Stimulated activated memory B cell treated with anti-CD40 and anti-IgM and Interleukin-4, amounts not matched to agents 10 μg/mL and 1 μg/mL and 100 μg/mL, for 72 hours (primary cell): ENCODE measurements around the gene KIF2C.
A peak's percentile ranks its signal among the peaks of the same experiment; 100 is the strongest.
"Not testable (repeated sequence)": the region's sequence is repeated elsewhere in the genome, so short reads cannot be mapped to it uniquely, and the experiment has no call there.

Experiments
- ATAC-seq: fragments of 150-1000 bp; cut with Tn5 transposase; 2 replicates; pipeline ENCODE4 v1.10.0; 2021
- H3K27ac Mint-ChIP-seq: one replicate; pipeline ENCODE4 v1.8.0; 2022; ENCODE audit warnings: mild to moderate bottlenecking, mixed read lengths
- H3K27me3 Mint-ChIP-seq: one replicate; pipeline ENCODE4 v1.8.0; 2022; ENCODE audit warnings: mixed read lengths
- H3K36me3 Mint-ChIP-seq: one replicate; pipeline ENCODE4 v1.8.0; 2022; ENCODE audit warnings: mixed read lengths
- H3K4me1 Mint-ChIP-seq: one replicate; pipeline ENCODE4 v1.8.0; 2022; ENCODE audit warnings: mixed read lengths
- H3K4me3 Mint-ChIP-seq: one replicate; pipeline ENCODE4 v1.8.0; 2022; ENCODE audit warnings: mild to moderate bottlenecking, moderate library complexity, mixed read lengths
- H3K9me3 Mint-ChIP-seq: one replicate; pipeline ENCODE4 v1.8.0; 2022; ENCODE audit warnings: mixed read lengths

Gene KIF2C

DNA sequence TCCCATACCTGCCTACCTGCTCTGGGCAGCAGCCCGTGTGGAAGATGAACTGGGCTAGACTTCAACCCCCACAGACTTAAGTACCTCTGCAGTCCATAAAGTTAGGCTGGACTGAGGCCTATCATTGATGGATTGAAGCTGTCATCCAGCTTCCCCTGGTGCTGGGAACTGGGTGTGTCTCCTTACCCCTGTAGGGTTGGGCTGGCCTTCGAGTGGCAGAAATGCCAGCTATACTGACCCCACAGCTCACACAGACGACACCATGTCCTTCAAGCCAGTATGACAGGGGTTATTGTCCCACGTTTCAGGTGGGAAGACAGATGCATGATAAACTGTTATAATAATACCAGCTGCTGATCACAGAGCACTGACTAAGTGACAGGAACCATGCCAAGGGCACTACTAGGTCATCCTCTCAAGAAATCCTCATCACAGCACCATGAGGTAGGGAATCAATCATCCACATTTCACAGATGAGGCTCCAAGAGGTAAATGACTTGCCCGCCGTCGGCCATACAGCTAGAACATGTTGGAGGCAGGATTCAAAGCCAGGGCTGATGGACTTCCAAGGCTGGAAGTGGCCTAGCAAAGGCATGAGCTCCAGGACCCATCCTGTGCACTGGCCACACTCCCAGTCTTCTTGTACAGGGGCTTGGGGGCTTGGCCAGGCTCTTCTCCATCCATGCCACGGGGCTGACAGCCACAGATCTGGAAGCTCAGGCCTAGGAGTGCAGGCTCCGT lies 48.7 kb downstream of the KIF2C start, which contains the start of gene BEST4:
TSS of gene BEST4 (minus strand) at position 51 of the 741 bp plus-strand sequence. CDS start 465 bp downstream, outside the sequence.
- H3K4me3 Mint-ChIP-seq: no peak within 1 kb of the TSS
- H3K36me3 Mint-ChIP-seq: no peaks in the 10 kb centered on the region
- H3K27me3 Mint-ChIP-seq: no peaks in the 10 kb centered on the region
- peaks cover 32% of the 10 kb centered on the region for H3K4me1 Mint-ChIP-seq
- no peak for ATAC-seq
- H3K9me3 Mint-ChIP-seq: no peaks in the 10 kb centered on the region
- H3K27ac Mint-ChIP-seq: peak within 1 kb of the TSS; percentile 79

DNA sequence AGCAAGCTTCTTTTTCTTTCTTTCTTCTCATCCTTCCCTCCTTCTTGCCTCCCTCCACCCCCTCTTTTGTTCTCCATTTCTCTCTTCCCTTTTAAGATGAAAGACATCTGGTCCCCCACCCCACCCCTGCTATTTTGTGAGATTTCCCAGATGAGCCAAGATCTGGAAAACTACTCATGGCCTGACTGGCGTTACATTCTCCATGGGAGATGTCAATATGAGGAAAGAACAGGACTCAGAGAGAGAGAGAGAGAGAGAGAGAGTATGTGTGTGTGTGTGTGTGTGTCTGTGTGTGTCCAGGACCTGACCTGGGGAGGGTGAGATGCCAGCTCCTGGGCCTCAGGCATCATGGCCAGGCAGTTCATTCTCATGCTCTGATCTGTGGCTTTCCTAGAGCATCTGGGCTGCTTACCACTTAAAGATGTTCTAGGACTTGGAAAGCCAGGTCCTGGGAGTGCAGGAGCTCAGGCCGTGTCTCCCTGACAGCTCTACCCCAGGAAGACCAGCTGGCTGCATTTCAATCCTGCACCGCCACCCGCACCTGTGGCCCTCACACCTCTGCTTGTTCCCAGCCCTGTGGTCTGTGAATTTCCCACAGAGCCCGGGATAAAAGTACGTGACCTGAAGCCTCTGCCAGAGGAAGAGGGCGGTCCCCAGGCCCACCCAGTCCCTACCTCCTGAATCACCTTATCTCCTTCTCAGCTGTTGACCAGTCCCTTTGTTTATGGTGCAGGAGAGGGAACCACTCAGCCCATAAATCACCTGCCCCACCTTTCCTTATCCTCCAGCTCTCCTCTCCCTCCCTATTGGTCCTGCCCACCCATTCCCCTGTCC lies 51.5 kb downstream of the KIF2C start:
- no peaks in the 10 kb centered on the region for H3K9me3 Mint-ChIP-seq
- no peak overlapping the region for H3K4me3 Mint-ChIP-seq
- H3K4me1 Mint-ChIP-seq: peaks cover 13% of the 10 kb centered on the region
- H3K27me3 Mint-ChIP-seq: no peaks in the 10 kb centered on the region
- no peak for ATAC-seq
- no peaks in the 10 kb centered on the region for H3K36me3 Mint-ChIP-seq
- peak overlapping the region; percentile 50 for H3K27ac Mint-ChIP-seq

DNA sequence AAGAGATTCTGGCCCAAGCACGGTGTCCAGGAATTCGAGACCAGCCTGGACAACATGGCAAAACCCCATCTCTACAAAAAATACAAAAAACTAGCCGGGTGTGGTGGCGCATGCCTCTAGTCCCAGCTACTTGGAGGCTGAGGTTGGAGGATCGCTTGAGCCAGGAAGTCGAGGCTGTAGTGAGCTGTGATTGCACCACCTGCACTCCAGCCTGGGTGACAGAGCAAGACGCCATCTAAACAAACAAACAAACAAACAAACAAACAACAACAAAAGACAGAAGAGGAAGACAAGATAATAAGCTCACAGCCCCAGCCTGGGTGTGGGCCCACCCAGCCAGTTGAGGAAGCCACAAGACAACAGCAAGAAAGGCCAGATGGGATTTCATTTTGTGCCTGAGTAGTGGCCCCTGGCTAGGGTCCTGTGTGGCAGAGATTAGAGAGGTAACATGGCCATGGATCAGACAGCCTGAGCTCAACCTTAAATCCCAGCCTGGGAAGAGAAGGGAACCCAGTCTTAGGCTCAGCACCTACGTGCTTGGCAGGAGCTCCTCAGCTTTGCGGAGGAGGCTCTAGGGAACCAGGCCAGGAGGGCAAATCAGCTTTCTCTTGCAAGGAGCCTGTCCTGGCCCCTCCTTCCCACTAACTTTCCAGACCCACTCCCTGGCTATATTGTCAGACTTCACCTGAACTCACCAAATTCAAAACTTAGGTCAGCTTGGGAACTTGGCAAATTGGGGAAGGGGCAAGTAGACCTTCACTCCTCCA lies 53.3 kb downstream of the KIF2C start:
- ATAC-seq: no peak
- H3K4me3 Mint-ChIP-seq: no peak overlapping the region

DNA sequence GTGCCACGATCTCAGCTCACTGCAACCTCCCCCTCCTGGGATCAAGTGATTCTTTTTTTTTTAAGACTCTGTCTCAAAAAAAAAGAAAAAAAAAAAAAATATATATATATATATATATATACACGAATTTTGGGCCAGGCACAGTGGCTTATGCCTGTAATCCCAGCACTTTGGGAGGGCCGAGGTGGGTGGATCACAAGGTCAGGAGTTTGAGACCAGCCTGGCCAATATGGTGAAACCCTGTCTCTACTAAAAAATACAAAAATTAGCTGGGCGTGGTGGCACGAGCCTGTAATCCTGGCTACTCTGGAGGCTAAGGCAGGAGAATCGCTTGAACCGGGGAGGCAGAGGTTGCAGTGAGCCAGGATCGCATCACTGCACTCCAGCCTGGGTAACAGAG lies 58.2 kb downstream of the KIF2C start:
- not testable (repeated sequence) for H3K27me3 Mint-ChIP-seq, ATAC-seq, H3K27ac Mint-ChIP-seq, H3K4me3 Mint-ChIP-seq, H3K9me3 Mint-ChIP-seq
- Mint-ChIP-seq H3K36me3 (peaks cover 12% of the 10 kb centered on the region), H3K4me1 (peaks cover 19% of the 10 kb centered on the region)

More for the DNA sequence above, 53.3 kb downstream of the KIF2C start:
- H3K27me3 Mint-ChIP-seq: no peaks in the 10 kb centered on the region
- peaks cover 6% of the 10 kb centered on the region for H3K4me1 Mint-ChIP-seq
- H3K27ac Mint-ChIP-seq: no peak overlapping the region
- no peaks in the 10 kb centered on the region for H3K36me3 Mint-ChIP-seq
- H3K9me3 Mint-ChIP-seq: no peaks in the 10 kb centered on the region

DNA sequence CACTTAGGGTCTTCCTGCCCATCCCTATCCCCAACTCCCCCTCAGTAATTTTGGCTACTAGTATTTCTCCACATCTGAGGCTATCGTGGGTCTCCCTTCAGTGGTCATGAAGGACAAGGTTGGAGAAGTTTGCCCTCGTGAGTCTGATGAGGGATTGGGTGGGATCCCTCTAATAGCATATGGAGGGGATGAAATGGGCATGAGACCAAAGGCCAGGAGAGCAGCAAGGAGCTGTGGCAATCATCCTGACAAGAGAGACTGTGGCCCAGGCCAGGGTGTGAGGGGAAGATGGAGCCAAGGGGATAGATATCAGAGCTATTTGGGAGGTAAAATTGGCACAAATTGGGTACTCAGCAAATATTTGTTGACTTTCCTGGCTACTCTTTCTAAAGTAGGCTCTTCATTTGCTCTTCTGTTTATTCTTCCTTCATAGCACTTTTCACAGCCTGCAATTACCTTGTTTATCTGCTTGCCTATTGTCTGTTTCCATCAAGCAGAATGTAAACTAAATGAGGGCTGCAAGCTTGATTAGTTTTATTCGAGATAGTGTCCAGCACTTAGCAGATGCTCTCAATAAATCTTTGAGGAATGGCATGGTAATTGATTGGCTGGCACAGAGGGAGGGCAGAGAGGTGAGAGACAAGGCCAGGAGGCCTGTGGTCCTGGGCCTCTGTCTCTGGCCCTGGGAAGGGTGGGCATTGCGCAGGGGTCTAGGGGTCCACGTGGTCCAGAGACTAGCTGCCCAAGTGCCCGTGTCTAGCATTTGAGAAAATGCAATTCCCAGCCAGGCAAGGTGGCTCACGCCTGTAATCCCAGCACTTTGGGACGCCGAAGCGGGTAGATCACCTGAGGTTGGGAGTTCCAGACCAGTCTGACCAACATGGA lies 59.1 kb downstream of the KIF2C start:
- peak overlapping the region; percentile 91 for H3K4me3 Mint-ChIP-seq
- H3K36me3 Mint-ChIP-seq: peaks cover 20% of the 10 kb centered on the region
- H3K4me1 Mint-ChIP-seq: peaks cover 23% of the 10 kb centered on the region

DNA sequence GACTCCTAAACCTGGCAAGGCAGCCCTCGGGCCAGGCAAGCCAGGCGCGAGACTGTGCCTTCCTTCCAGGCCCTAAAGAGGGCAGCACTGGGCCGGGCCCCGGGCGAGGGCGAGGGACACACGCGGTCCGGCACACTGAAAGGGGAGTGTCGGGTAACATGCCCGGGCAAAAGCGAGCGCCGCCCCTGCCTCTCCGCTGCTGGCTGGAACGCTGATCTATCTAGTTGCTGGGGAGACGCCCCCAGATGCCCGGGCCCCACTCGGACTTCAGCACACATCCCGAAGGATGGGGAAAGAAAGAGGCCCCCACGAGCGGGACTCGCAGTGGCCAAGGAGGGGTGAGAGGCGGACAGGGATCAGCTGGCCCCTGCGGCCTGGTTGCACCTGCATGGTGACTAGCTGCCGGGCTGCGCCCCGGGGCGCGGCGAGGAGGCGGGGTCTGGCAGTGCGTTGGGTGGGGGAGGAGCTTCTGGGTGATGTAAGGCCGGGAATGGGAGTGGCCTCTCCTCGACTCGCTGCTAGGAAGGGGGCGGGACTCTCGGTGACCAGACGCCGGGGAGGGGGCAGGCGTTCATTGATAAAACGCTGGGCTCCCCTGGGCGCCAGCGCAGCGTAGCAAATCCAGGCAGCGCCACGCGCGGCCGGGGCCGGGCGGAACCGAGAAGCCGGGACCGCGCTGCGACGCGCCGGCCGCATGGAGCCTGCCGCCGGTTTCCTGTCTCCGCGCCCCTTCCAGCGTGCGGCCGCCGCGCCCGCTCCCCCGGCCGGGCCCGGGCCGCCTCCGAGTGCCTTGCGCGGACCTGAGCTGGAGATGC lies 60.3 kb downstream of the KIF2C start, which contains the start of gene PLK3:
TSS of gene PLK3 (plus strand) at position 608 of the 815 bp plus-strand sequence. CDS start at position 695, 87 bp downstream.
- H3K9me3 Mint-ChIP-seq: no peaks in the 10 kb centered on the region
- peak within 1 kb of the TSS; percentile 91 for H3K4me3 Mint-ChIP-seq
- peak; percentile 96 for ATAC-seq
- no peaks in the 10 kb centered on the region for H3K27me3 Mint-ChIP-seq
- peaks cover 25% of the 10 kb centered on the region for H3K4me1 Mint-ChIP-seq
- H3K27ac Mint-ChIP-seq: peak within 1 kb of the TSS; percentile 95
- peaks cover 33% of the 10 kb centered on the region for H3K36me3 Mint-ChIP-seq

More for the DNA sequence above, 59.1 kb downstream of the KIF2C start:
- no peak for ATAC-seq
- H3K27me3 Mint-ChIP-seq: no peaks in the 10 kb centered on the region
- H3K27ac Mint-ChIP-seq: peak overlapping the region; percentile 95
- no peaks in the 10 kb centered on the region for H3K9me3 Mint-ChIP-seq

DNA sequence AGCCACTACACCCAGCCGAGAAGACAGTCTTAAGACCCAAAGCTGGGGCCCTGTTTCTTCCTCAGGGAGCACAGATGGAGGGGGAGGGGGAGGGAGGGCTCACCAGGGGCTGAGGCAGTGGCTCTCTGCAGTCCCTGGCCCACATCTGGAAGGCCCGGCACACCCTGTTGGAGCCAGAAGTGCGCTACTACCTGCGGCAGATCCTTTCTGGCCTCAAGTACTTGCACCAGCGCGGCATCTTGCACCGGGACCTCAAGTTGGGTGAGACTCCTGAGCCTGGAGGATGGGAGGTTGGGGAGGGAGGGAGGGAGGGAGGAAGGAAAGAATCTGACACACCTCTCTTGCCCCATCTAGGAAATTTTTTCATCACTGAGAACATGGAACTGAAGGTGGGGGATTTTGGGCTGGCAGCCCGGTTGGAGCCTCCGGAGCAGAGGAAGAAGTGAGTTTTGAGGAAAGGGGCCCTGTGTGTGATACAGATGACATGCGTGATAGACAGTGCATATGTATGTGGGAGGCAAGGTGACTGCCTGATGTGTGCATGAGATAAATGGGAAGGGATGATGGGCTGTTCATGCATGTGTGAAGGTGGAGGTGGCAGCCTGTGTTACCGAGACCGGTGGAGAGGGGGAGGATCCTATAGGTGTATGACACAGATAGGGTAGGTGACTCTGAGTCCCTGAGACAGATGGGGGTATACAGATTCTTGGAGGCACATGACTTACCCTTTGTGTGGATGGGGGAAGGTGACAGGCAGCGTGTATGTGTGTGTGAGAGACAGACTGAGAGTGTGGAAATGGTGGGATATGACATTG lies 62.1 kb downstream of the KIF2C start:
- peaks cover 32% of the 10 kb centered on the region for H3K4me1 Mint-ChIP-seq
- peak overlapping the region; percentile 91 for H3K4me3 Mint-ChIP-seq
- H3K27ac Mint-ChIP-seq: peak overlapping the region; percentile 95
- peaks cover 42% of the 10 kb centered on the region for H3K36me3 Mint-ChIP-seq
- no peak for ATAC-seq
- no peaks in the 10 kb centered on the region for H3K27me3 Mint-ChIP-seq
- H3K9me3 Mint-ChIP-seq: no peaks in the 10 kb centered on the region

DNA sequence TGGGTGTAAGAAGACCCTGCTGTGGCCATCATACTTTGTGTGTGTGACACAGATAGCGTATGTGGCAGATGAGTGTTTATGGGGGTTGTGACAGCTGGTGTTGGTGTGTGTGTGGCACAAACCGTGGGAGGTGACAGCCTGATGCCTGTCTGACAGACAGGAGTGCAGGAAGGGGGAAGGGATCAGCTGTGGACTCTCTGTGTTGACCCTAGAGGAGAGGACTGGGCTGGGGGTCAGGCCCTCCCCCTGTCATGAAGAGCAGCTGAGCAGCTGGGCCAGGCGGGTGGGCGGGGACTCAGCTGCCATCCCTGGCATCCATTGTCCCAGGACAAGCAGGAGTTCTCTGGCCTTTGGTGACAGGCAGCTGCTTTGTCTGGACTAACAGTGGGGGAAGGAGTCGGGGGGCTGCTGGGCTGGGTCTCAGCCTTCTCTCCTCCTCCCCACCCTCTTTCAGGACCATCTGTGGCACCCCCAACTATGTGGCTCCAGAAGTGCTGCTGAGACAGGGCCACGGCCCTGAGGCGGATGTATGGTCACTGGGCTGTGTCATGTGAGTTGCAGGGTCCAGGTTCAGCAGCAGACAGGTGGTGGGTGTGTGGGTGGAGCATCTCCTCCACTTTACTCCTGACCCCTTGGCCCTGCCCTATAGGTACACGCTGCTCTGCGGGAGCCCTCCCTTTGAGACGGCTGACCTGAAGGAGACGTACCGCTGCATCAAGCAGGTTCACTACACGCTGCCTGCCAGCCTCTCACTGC lies 62.8 kb downstream of the KIF2C start:
- Mint-ChIP-seq H3K27ac (peak overlapping the region; percentile 95), H3K36me3 (peaks cover 47% of the 10 kb centered on the region), H3K4me1 (peaks cover 40% of the 10 kb centered on the region), H3K27me3 (no peaks in the 10 kb centered on the region), H3K9me3 (no peaks in the 10 kb centered on the region), H3K4me3 (peak overlapping the region; percentile 91)
- no peak for ATAC-seq

DNA sequence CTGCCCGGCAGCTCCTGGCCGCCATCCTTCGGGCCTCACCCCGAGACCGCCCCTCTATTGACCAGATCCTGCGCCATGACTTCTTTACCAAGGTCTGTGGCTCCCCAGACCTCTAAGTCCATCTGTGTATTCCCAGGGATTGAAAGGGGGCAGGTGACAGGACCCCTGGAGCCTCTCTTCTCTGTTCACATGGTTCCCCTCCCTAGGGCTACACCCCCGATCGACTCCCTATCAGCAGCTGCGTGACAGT lies 63.4 kb downstream of the KIF2C start:
- Mint-ChIP-seq H3K9me3 (no peaks in the 10 kb centered on the region), H3K36me3 (peaks cover 47% of the 10 kb centered on the region), H3K27me3 (no peaks in the 10 kb centered on the region), H3K4me3 (peak overlapping the region; percentile 53), H3K4me1 (peaks cover 45% of the 10 kb centered on the region), H3K27ac (peak overlapping the region; percentile 95)
- ATAC-seq: no peak

DNA sequence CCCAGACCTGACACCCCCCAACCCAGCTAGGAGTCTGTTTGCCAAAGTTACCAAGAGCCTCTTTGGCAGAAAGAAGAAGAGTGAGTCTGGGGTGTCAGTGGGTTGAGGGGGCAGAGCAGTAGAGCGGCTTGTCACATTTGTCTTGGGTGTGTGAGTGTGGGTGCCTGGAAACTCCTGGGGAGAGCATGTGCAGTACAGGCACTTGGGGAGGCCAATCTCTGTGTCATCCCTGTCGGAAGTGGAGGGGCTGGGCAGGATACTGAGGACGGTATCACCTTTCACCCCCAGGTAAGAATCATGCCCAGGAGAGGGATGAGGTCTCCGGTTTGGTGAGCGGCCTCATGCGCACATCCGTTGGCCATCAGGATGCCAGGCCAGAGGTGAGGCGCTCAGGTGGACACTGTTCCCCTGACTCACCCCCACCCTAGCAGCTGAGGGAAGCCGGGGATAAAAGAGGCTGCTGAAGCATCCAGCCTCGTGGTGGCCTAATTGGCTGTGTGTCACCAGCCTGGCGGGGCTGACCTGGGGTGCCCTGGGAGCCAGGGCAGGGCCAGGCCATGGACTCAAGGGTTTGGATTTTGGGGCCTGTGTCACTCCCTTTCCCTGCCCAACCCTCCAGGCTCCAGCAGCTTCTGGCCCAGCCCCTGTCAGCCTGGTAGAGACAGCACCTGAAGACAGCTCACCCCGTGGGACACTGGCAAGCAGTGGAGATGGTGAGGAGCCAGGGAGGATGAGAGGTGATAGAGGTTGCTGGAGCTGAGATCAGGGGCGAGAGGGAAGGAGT lies 63.9 kb downstream of the KIF2C start:
- Mint-ChIP-seq H3K4me3 (peak overlapping the region; percentile 53), H3K36me3 (peaks cover 47% of the 10 kb centered on the region), H3K27me3 (no peaks in the 10 kb centered on the region), H3K9me3 (no peaks in the 10 kb centered on the region), H3K27ac (peak overlapping the region; percentile 95), H3K4me1 (peaks cover 50% of the 10 kb centered on the region)
- ATAC-seq: no peak

DNA sequence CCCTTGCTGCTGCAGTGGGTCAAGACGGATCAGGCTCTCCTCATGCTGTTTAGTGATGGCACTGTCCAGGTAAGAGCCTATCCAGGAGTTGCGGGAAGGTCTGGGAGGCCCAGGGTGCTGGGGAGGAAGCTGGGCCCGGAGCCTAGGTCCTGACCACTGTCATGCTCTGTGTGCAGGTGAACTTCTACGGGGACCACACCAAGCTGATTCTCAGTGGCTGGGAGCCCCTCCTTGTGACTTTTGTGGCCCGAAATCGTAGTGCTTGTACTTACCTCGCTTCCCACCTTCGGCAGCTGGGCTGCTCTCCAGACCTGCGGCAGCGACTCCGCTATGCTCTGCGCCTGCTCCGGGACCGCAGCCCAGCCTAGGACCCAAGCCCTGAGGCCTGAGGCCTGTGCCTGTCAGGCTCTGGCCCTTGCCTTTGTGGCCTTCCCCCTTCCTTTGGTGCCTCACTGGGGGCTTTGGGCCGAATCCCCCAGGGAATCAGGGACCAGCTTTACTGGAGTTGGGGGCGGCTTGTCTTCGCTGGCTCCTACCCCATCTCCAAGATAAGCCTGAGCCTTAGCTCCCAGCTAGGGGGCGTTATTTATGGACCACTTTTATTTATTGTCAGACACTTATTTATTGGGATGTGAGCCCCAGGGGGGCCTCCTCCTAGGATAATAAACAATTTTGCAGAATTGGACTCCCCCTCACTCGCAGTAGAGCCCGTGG lies 65.8 kb downstream of the KIF2C start:
- H3K4me3 Mint-ChIP-seq: no peak overlapping the region
- H3K4me1 Mint-ChIP-seq: peaks cover 70% of the 10 kb centered on the region
- no peak for ATAC-seq
- no peaks in the 10 kb centered on the region for H3K27me3 Mint-ChIP-seq
- peak overlapping the region; percentile 95 for H3K27ac Mint-ChIP-seq
- no peaks in the 10 kb centered on the region for H3K9me3 Mint-ChIP-seq
- H3K36me3 Mint-ChIP-seq: peaks cover 47% of the 10 kb centered on the region
